Endodermal cell (in vitro differentiated cells): ENCODE data around the gene PIP4P1. TPM values are rescaled to one million over a fixed set of nuclear protein-coding genes. Genes with fewer than 3 reads are reported as not detected.

Experiments used
- DNase-seq: peaks from one replicate; pipeline ENCODE4 v3.0.0-alpha.2; 2017
- H3K27ac ChIP-seq: 2 replicates; pipeline ENCODE4 v1.5.1; 2013; ENCODE audit warnings: mild to moderate bottlenecking, low read depth, low read length, moderate library complexity
- H3K27me3 ChIP-seq: 2 replicates; pipeline ENCODE4 v1.6.1; 2013; ENCODE audit warnings: mild to moderate bottlenecking, low read length, moderate library complexity; ENCODE audit not compliant: insufficient read depth, control insufficient read depth, poor library complexity, severe bottlenecking
- H3K36me3 ChIP-seq: 2 replicates; pipeline ENCODE4 v1.7.0; 2013; ENCODE audit warnings: mild to moderate bottlenecking, low read length, moderate library complexity; ENCODE audit not compliant: control insufficient read depth, insufficient read depth
- H3K4me1 ChIP-seq: one replicate; pipeline ENCODE4 v1.7.0; 2013; ENCODE audit warnings: low read length; ENCODE audit not compliant: control insufficient read depth, insufficient read depth
- H3K4me3 ChIP-seq: 2 replicates; pipeline ENCODE4 v1.5.1; 2013; ENCODE audit warnings: mild to moderate bottlenecking, low read length, moderate library complexity
- H3K9ac ChIP-seq: 2 replicates; pipeline ENCODE4 v1.6.1; 2013; ENCODE audit warnings: mild to moderate bottlenecking, low read length, moderate library complexity; ENCODE audit not compliant: poor library complexity, severe bottlenecking; ENCODE audit errors: extremely low read depth
- H3K9me3 ChIP-seq: 2 replicates; pipeline ENCODE4 v1.6.1; 2013; ENCODE audit warnings: mild to moderate bottlenecking, low read length, moderate library complexity; ENCODE audit not compliant: control insufficient read depth
- H3K27ac Mint-ChIP-seq: 2 replicates; pipeline ENCODE4 v1.8.0; 2020; ENCODE audit warnings: mixed read lengths
- H3K27me3 Mint-ChIP-seq: 2 replicates; pipeline ENCODE4 v1.8.0; 2021; ENCODE audit warnings: mild to moderate bottlenecking, mixed read lengths; ENCODE audit not compliant: insufficient read depth
- H3K36me3 Mint-ChIP-seq: 2 replicates; pipeline ENCODE4 v1.8.0; 2020; ENCODE audit warnings: low read depth, mixed read lengths
- H3K4me1 Mint-ChIP-seq: 2 replicates; pipeline ENCODE4 v1.8.0; 2020; ENCODE audit warnings: mixed read lengths
- H3K4me3 Mint-ChIP-seq: 2 replicates; pipeline ENCODE4 v1.8.0; 2020; ENCODE audit warnings: mild to moderate bottlenecking, moderate library complexity, mixed read lengths
- H3K9me3 Mint-ChIP-seq: 2 replicates; pipeline ENCODE4 v1.8.0; 2020; ENCODE audit warnings: mild to moderate bottlenecking, mixed read lengths
- WGBS, 2 experiments: methylation state at CpG; one replicate each; pipeline versions ENCODE4 v1.1.5 to v1.1.7; 2013; ENCODE audit warnings: missing lambda C conversion rate in 2 of 2, mixed read lengths in 1 of 2; ENCODE audit not compliant: insufficient coverage in 1 of 2, insufficient read length in 1 of 2; 5-methylcytosine and 5-hydroxymethylcytosine counted together
- total RNA-seq, 2 donors: library from RNA; stranded (reverse); fragmentation: NEBNext Ultra II Directional in 1 of 2; extraction: Animal tissue kit (Norgen Biotek cat#: 25700) in 1 of 2; gene quantifications; 2 replicates in 1 of 2; 3 replicates in 1 of 2; pipeline ENCODE4 v1.2.1, GENCODE V29; 2021
- TF ChIP-seq, protein P1 (sequence below): fragments of 200-600 bp; sonication (generic); conservative IDR thresholded peaks from 2 replicates; pipeline ENCODE4 v1.5.0; 2021; ENCODE audit warnings: antibody characterized with exemption, mild to moderate bottlenecking

The PIP4P1 gene
- total RNA-seq, 2 donors from 2014 or later, result 32.1 to 38.1 TPM

DNA sequence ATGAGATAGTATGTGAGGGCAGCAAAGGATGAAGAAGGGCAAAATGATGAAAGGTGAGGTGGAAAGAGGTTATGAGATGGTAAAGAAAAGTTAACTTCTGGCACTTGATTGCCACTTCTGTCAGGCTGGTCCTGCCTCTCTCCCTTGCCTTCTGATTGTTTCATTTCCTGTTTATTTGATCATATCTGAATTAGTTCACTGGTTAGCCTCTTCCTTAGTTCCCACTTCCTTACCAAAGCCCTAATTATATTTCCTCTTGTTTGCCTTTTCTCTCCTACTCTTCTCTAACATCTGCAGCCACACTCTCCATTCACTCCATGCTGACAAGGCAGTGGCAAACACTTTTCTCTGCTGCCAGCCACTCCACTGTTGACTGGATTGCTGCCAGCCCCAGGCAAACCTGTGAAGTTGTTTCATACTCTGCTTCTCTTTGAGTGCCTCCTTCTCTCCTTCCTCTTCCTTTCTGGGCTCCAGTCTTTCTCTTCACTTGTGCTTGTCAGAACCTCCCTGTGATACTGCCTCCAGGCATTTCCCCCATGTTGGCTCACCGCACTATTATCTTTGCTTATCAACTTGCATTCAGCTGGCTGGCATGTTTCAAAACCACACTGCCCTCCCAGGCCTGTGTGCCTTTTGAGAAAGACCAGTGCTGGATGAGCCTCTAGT is 16.1 kb upstream of the PIP4P1 start:
- no peak for DNase-seq
- H3K27ac ChIP-seq, result peak overlapping the region; percentile 13
- H3K9me3 ChIP-seq, result no peaks in the 10 kb centered on the region
- 71% methylated on average over 1 of the region's 1 CpG; no CpG with 5 or more reads in 1 of the 2 experiments for WGBS, 2 experiments
- peaks cover 2% of the 10 kb centered on the region for H3K4me1 ChIP-seq
- H3K9ac ChIP-seq, result no peak overlapping the region
- peaks cover 59% of the 10 kb centered on the region for H3K36me3 ChIP-seq
- no peak overlapping the region for H3K4me3 Mint-ChIP-seq
- no peak overlapping the region for H3K27ac Mint-ChIP-seq
- no peaks in the 10 kb centered on the region for H3K27me3 Mint-ChIP-seq
- H3K27me3 ChIP-seq, result no peaks in the 10 kb centered on the region
- H3K4me3 ChIP-seq, result no peak overlapping the region
- peaks cover 4% of the 10 kb centered on the region for H3K4me1 Mint-ChIP-seq
- no peaks in the 10 kb centered on the region for H3K9me3 Mint-ChIP-seq
- TF ChIP-seq, protein P1, sequence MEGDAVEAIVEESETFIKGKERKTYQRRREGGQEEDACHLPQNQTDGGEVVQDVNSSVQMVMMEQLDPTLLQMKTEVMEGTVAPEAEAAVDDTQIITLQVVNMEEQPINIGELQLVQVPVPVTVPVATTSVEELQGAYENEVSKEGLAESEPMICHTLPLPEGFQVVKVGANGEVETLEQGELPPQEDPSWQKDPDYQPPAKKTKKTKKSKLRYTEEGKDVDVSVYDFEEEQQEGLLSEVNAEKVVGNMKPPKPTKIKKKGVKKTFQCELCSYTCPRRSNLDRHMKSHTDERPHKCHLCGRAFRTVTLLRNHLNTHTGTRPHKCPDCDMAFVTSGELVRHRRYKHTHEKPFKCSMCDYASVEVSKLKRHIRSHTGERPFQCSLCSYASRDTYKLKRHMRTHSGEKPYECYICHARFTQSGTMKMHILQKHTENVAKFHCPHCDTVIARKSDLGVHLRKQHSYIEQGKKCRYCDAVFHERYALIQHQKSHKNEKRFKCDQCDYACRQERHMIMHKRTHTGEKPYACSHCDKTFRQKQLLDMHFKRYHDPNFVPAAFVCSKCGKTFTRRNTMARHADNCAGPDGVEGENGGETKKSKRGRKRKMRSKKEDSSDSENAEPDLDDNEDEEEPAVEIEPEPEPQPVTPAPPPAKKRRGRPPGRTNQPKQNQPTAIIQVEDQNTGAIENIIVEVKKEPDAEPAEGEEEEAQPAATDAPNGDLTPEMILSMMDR, result no peak
- peaks cover 50% of the 10 kb centered on the region for H3K36me3 Mint-ChIP-seq

DNA sequence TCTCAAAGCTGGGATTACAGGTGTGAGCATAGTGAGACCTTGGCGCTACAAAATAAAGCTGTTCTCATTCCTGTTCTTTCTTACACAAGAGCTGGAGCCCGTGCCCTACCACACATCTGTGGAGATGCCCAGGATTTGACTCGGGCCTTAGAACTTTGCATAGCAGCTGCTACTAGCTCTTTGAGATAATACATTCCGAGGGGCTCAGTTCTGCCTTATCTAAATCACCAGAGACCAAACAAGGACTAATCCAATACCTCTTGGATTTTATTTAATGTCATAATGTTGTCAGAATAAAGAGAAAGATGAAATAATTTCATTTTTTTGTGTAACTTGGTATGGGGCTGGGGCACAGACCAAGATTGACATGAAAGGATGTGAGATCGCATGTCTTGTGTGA is 15.5 kb upstream of the PIP4P1 start:
- H3K36me3 Mint-ChIP-seq, result peaks cover 55% of the 10 kb centered on the region
- Histone ChIP-seq H3K9ac (no peak overlapping the region), H3K4me1 (peaks cover 2% of the 10 kb centered on the region), H3K27ac (no peak overlapping the region), H3K36me3 (peaks cover 62% of the 10 kb centered on the region), H3K27me3 (no peaks in the 10 kb centered on the region), H3K4me3 (no peak overlapping the region), H3K9me3 (no peaks in the 10 kb centered on the region)
- no peak for DNase-seq
- H3K4me3 Mint-ChIP-seq, result no peak overlapping the region
- peaks cover 4% of the 10 kb centered on the region for H3K4me1 Mint-ChIP-seq
- no peaks in the 10 kb centered on the region for H3K9me3 Mint-ChIP-seq
- H3K27me3 Mint-ChIP-seq, result no peaks in the 10 kb centered on the region
- 95 to 100% methylated on average over 2 to 5 of the region's 5 CpGs for WGBS, 2 experiments
- H3K27ac Mint-ChIP-seq, result no peak overlapping the region
- TF ChIP-seq, protein P1, result no peak

DNA sequence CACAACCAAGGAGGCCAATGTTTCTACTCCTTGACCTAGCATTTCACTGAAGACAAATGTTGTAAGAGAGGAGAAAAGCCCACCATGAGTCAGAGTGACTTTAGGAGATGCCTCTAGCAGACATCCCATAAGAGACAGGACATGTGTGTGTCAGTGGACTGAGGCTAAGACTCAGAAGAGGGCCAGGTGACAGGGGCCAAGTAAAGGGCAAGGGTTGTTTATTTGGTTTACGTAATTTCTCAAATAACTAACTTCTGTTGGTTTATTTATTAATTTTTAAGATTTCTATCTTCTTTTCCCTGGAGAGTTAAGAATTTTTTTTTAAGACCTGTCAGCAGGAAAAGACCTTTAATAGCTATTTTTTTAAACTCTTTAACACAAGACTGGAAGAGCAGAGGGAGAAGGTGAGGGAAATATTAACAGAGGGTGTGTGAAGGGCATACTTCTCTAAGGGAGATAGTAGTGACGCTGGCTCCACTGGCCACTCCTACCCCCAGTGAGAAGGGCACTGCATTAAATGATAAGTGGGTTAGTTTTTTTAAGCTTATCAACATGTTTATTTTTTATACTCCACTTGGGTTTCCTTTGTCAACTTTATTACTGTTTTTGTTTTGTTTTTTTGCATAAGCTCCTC is 11.4 kb upstream of the PIP4P1 start:
- Mint-ChIP-seq H3K4me3 (no peak overlapping the region), H3K27ac (no peak overlapping the region), H3K36me3 (peaks cover 53% of the 10 kb centered on the region), H3K4me1 (peaks cover 17% of the 10 kb centered on the region), H3K9me3 (no peaks in the 10 kb centered on the region), H3K27me3 (no peaks in the 10 kb centered on the region)
- Histone ChIP-seq H3K4me3 (no peak overlapping the region), H3K4me1 (peaks cover 2% of the 10 kb centered on the region), H3K36me3 (peaks cover 54% of the 10 kb centered on the region), H3K9me3 (no peaks in the 10 kb centered on the region), H3K27ac (no peak overlapping the region), H3K9ac (no peak overlapping the region), H3K27me3 (no peaks in the 10 kb centered on the region)
- WGBS, 2 experiments, result 100% methylated on average over 1 to 2 of the region's 2 CpGs
- no peak for DNase-seq
- TF ChIP-seq, protein P1, result no peak
